HL-60 (cell line): ENCODE results near the gene NFIB.

ENCODE experiments used
- DNase-seq, 2 experiments: peaks; one replicate each; pipeline ENCODE4 v3.0.0-alpha.2; 2010 to 2020; ENCODE audit warnings: low read depth in 1 of 2, low spot score in 1 of 2
- H3K27ac ChIP-seq: fragments of 250-450 bp; sonication (Bioruptor Pico); replicated peaks from 2 replicates; pipeline ENCODE4 v1.5.1; 2020; ENCODE audit warnings: mild to moderate bottlenecking, moderate library complexity
- H3K27me3 ChIP-seq: fragments of 250-450 bp; sonication (Bioruptor Pico); 2 replicates; pipeline ENCODE4 v1.5.1; 2021; ENCODE audit warnings: mild to moderate bottlenecking, moderate library complexity; ENCODE audit not compliant: insufficient read depth, poor library complexity, severe bottlenecking
- H3K4me3 ChIP-seq: replicated peaks from 2 replicates; pipeline ENCODE4 v1.5.1; 2011; ENCODE audit warnings: mild to moderate bottlenecking, control low read depth, low read length; ENCODE audit not compliant: insufficient read depth
- CTCF ChIP-seq: IDR thresholded peaks from one replicate; pipeline ENCODE4 v1.5.1; 2011; ENCODE audit warnings: low read length, control low read depth, inconsistent platforms; ENCODE audit not compliant: insufficient read depth
- GABPA ChIP-seq: IDR thresholded peaks from 2 replicates; pipeline ENCODE4 v1.6.1; 2012; ENCODE audit warnings: low read depth
- POLR2AphosphoS5 ChIP-seq: IDR thresholded peaks from 2 replicates; pipeline ENCODE4 v1.6.1; 2012; ENCODE audit warnings: low read depth
- REST ChIP-seq: IDR thresholded peaks from 2 replicates; pipeline ENCODE4 v1.6.1; 2012; ENCODE audit warnings: low read depth; ENCODE audit not compliant: insufficient replicate concordance
- SPI1 ChIP-seq: IDR thresholded peaks from 2 replicates; pipeline ENCODE4 v1.6.1; 2012; ENCODE audit warnings: low read depth, mild to moderate bottlenecking, borderline replicate concordance

The NFIB gene

GRCh38 chr9:14278291-14278721, 35.6 kb downstream of the NFIB start:
- TF ChIP-seq GABPA (no peak), CTCF (no peak), REST (no peak), POLR2AphosphoS5 (no peak), SPI1 (no peak)
- Histone ChIP-seq H3K4me3 (no peak overlapping the region), H3K27me3 (no peaks in the 10 kb centered on the region), H3K27ac (no peak overlapping the region)
- no peak for DNase-seq

GRCh38 chr9:14277761-14278160, 36.2 kb downstream of the NFIB start:
- Histone ChIP-seq H3K27me3 (no peaks in the 10 kb centered on the region), H3K27ac (no peak overlapping the region), H3K4me3 (no peak overlapping the region)
- no peak for DNase-seq
- TF ChIP-seq GABPA, result no peak
- TF ChIP-seq CTCF, result no peak
- TF ChIP-seq SPI1, result no peak
- no peak for TF ChIP-seq REST

GRCh38 chr9:14277244-14277643, 36.7 kb downstream of the NFIB start:
- Histone ChIP-seq H3K27me3 (no peaks in the 10 kb centered on the region), H3K4me3 (no peak overlapping the region), H3K27ac (no peak overlapping the region)
- DNase-seq, result no peak
- TF ChIP-seq SPI1 (no peak), REST (no peak)

- Histone ChIP-seq H3K27me3 (no peaks in the 10 kb centered on the region), H3K4me3 (no peak overlapping the region), H3K27ac (no peak overlapping the region)
- DNase-seq, result no peak
- TF ChIP-seq CTCF (no peak), REST (no peak), SPI1 (no peak), GABPA (no peak), POLR2AphosphoS5 (no peak)
Observed at GRCh38 chr9:14275331-14275730, 38.6 kb downstream of the NFIB start.
